GM19035 (cell line): ENCODE measurements around the gene ECE1.

ENCODE experiments used
- ATAC-seq: cut with Tn5 transposase; IDR thresholded peaks from one replicate; pipeline ENCODE4 v1.9.1; 2021; ENCODE audit not compliant: unreplicated experiment

Gene ECE1

GRCh38 chr1:21255284-21255942 lies 34.9 kb downstream of the ECE1 start:
- no peak for ATAC-seq

GRCh38 chr1:21254335-21254951 lies 35.8 kb downstream of the ECE1 start:
- ATAC-seq: no peak

- no peak for ATAC-seq
These were observed 38.3 kb downstream of the ECE1 start for GRCh38 chr1:21251773-21252471.

GRCh38 chr1:21249940-21250493 lies 40.2 kb downstream of the ECE1 start:
- ATAC-seq: no peak

DNA sequence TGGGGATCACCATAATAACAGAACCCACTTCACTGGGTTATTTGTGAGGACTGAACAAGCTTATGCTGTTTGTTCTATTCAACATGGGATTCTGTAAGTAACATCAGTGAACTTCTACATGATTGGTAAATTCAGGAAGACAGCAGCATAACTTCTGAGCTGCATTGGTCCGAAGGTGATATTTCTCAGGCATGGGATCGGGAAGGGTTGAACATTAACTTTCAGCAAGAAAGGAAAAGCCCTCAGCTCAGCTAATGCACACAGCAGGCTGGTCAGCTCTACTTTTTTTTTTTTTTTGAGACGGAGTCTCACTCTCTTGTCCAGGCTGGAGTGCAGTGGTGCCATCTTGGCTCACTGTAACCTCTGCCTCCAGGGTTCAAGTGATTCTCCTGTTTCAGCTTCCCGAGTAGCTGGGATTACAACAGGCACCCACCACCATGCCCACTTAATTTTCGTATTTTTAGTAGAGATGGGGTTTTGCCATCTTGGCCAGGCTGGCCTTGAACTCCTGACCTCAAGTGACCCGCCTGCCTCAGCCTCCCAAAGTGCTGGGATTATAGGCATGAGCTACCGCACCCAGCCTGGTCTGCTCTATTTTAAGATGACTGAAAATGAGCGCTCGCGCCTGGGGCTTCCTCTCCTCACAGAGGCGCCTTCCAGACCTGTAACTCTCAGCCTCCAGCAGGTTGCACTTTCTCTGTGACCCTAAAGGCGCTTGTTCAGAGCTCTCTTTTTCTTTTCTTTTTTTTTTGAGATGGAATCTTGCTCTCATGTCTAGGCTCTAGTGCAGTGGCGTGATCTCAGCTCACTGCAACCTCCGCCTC lies 42.2 kb downstream of the ECE1 start:
- ATAC-seq: no peak

- ATAC-seq: no peak
These were observed 43.2 kb downstream of the ECE1 start for GRCh38 chr1:21246905-21247642.

- no peak for ATAC-seq
These were observed 44.5 kb downstream of the ECE1 start for GRCh38 chr1:21245688-21246229.

DNA sequence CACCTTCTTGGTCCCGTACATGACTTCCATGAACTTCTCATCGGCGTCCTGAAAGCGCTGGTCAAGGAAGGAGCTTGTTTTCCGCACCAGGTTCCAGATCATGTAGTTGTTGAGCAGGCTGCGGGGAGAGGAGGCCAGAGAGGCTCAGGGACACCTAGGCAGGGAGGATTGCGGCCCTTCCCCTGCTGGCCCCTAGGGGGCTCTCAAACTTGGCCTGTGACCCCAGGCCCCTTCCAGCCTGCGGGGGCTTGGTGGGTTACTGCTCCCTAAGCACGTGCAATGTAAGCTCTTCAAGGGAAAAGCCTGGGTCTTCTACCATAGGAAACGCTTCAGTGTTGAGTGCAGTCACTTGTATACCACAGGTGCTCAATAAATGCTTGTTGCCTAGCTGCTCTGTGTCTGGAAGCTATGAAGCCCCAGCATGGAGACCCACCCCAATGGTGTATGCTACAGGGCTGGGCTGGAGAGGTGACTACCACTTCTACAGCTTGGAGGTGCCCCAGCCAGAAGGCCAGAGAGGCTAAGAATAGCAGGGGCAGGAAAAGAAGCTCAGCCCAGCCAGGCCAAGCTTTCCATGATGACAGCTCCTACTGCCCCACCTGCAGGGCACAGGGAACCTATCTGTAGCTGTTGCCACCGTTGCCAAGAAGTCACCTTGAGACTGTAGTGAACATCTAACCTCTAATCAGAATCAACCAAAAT lies 45.1 kb downstream of the ECE1 start:
- no peak for ATAC-seq

GRCh38 chr1:21244154-21244553 lies 46.1 kb downstream of the ECE1 start:
- no peak for ATAC-seq

DNA sequence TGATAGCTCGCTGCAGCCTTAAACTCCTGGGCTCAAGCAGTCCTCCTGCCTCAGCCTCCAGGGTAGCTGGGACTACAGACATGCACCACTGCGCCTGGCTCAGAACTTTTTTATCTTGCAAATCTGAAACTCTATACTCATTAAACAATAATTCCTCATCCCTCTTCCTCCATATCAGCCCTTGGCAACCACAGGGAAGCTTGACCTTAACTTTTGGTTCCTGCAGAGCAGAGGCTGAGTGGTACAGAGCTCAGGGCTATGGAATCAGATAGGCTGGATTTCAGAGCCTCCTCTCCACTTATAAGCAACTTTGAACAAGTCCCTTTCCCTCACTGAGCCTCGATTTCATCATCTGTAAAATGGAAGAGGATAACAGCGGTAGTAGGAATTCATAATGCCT lies 47.4 kb downstream of the ECE1 start:
- ATAC-seq: no peak

DNA sequence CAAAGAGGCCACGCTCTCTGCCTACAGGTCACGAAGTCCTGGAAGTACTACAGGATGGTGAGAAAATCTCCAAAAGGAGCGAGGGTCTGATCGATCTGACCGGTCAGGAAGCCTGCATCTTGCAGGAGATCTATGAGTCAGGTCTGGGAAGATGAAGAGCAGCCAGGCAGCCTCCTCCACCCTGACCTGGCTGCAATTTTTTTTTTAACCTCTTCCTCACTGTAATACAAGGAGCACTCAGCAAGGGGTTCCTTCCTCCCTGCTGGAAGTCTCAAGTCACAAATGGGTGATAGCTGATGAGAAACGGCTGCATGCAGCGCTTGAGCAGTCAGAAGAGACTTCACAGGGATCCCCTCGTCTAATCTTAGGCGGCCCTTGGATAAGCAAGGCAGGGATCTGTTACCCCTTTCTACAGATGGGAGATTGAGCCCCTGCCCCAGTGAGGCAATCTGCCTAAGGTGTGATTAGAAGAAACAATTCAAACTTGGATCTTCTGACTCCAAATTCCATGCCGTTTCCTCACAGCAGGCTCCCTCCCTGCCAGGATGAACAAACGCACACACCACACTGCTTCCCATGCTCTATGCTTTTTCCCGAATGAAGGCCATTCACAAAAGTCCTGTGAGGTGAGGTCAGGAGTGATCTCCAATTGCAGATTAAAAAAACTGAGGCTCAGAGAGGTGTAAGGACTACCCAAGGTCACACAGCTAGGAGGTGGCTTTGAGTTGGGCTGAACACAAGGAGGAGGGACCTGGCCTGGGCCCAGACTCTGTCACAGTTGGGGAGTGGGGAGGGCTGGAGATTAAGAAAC lies 48.3 kb downstream of the ECE1 start:
- no peak for ATAC-seq

DNA sequence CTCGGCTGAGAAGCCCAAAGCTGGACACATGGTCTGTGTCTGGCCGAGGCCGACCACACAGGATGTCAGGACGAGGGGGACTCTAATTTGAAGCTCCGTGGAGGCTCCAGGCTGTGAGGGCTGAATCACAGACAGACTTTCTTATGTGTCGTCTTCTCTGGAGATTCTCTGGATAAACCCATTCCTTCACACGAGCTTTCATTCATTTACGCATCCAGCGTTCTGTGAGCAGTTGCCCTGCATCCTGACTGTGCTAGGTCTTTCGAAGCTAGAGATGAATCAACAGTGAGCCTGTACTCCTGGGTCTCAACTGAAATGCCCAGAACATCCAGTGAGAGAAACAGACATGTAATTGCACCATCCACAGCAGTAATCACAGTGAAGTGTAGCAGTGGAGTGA lies 49.6 kb downstream of the ECE1 start:
- ATAC-seq: no peak

DNA sequence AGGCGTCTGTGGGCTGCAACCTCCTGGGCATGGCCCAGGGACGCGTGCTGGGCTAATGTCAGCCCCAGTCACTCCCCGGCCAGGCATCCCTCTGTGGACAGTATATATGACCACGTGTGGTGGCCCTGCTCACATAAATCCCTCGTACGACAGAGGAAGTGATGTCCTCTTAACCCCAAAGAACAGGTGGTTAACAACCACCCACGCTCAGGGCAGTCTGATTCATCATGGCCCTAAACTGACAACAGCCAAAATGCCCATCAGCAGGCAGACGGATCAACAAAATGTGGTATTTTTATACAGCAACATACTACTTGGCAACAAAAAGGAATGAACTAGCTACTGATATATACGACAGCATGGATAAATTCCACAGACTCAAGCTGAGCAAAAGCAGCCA lies 51.0 kb downstream of the ECE1 start:
- no peak for ATAC-seq

DNA sequence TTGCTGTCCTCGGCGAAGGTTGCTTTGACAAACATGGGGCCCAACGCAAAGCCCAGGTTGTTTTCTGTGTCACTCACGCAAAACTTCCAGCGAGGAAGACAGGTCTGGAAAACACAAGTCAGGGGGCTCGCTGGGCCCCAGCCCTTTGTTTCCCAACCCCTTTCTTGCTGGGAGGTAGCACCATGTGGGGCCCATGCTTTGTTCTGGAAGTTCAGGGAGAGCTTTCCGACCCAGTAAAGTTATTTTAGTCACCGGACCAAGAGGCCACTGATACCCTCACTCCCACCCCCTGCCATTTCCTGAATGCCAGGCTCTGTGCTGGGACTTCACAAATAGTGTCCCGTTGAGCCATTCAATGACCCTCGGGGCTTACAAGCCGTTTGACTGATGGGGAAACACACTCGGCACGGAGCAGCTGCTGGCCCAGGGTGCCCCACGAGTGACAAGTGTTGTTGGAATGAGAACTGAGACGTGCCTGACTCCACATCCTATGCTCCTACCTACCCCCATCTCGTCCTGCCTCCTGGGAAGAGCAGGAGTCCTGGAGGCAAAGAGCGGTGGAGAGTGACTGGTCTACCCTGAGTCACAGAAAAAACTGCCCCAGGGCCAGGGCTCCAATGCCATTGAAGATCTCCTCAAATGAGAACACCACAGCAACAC lies 52.0 kb downstream of the ECE1 start:
- ATAC-seq: no peak

DNA sequence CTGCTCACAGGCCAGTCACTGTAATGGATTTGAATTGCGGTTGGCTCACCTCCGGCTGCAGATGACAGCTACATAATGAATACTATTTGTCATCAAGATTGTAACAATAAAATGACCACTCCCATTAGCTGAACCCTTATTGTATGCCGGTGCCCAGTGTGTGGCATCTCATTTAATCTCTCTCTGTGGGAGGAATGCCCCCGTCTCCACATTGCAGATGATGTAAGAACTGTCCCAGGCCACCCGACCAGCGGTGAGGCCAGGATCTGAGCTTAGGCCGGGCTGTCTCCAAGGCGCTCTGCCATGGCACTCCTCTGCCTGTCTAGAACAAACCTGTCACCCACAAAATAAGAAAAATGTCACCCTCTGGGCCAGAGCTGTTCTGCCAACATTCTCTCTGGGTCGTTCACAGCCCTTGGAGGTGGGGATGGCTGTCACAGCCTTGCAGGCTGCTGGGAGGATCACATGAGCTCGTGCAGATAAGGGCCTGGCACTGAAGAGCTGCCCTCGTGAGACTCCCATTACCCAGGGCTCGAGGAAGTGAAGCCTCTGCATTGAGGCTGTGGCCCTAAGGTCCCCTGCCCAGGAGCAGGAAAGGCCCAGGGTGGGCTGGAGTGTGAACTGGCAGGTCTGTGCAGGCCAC lies 52.7 kb downstream of the ECE1 start:
- no peak for ATAC-seq

- no peak for ATAC-seq
These were observed 54.1 kb downstream of the ECE1 start for GRCh38 chr1:21236178-21236577.

GRCh38 chr1:21234779-21235178 lies 55.5 kb downstream of the ECE1 start:
- ATAC-seq: no peak

DNA sequence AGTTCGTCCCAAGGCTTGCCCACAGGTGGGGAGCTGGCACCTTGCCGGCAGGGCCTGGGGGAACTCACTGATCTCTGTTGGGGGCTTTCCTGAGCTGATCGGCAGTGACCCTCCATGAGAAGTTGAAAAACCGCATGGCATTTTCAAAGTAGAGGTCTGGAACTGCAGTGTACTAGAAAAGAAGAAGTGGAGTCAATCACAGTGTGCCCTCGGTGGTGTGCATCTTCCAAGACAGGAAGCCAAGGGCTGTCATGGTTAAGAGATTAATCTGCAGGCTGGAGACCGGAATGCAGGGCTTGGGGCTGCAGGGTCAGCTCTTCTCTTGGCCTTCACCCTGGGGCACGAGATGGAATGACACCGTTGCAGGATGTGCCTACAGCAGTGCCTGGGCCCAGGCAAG lies 56.8 kb downstream of the ECE1 start:
- ATAC-seq: no peak
